Measurements from ENCODE around the gene PTPRJ. TPM values are rescaled to one million over a fixed set of nuclear protein-coding genes. Genes with fewer than 3 reads are reported as not detected.

The PTPRJ gene
- total RNA-seq, 1 experiment from 2014 or later = 11.0 TPM

DNA sequence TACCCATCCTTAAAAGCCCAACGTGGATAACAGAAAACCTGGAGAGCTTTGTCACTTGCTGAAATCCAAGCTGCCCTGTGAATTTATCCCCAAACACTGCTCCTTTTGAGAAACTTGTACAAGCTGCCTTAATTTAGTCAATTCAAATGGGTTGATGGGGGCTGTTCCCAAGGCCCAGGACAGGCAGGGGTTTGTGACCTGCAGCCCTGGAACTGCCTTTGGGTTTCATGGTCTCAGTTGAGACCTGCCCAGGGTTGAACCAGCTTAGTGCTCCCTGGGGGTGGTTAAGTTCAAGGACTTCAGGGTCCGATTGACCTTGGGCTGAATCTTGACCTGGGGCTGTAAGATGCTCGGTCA lies 124.2 kb downstream of the PTPRJ start:
- no peaks in the 10 kb centered on the region for H3K27me3 Mint-ChIP-seq (ENCODE audit: insufficient read depth, unreplicated experiment)
- no peak for DNase-seq
- BruUV-seq (replicated peaks) = no TSS peak
- peaks cover 26% of the 10 kb centered on the region for H3K4me1 ChIP-seq
- no peaks in the 10 kb centered on the region for H3K36me3 Mint-ChIP-seq (ENCODE audit: insufficient read depth, unreplicated experiment)
- intact Hi-C loops (cut with micrococcal nuclease; ENCODE audit: unreplicated experiment) = no loop called here
- no peak overlapping the region for H3K4me3 Mint-ChIP-seq (ENCODE audit: unreplicated experiment)
- H3K9me3 ChIP-seq = no peaks in the 10 kb centered on the region
- H3K36me3 ChIP-seq (ENCODE audit: control insufficient read depth, insufficient read depth, low read length) = no peaks in the 10 kb centered on the region
- H3K27ac Mint-ChIP-seq (ENCODE audit: unreplicated experiment) = no peak overlapping the region
- no peaks in the 10 kb centered on the region for H3K9me3 Mint-ChIP-seq (ENCODE audit: unreplicated experiment)
- H3K27me3 ChIP-seq (replicated peaks; ENCODE audit: control insufficient read depth, insufficient read depth, low read length) = no peaks in the 10 kb centered on the region
- POLR2A ChIA-PET = no interaction called here
- no peak overlapping the region for H3K4me3 ChIP-seq (ENCODE audit: low read depth, low read length)
- TF ChIP-seq, protein P1, sequence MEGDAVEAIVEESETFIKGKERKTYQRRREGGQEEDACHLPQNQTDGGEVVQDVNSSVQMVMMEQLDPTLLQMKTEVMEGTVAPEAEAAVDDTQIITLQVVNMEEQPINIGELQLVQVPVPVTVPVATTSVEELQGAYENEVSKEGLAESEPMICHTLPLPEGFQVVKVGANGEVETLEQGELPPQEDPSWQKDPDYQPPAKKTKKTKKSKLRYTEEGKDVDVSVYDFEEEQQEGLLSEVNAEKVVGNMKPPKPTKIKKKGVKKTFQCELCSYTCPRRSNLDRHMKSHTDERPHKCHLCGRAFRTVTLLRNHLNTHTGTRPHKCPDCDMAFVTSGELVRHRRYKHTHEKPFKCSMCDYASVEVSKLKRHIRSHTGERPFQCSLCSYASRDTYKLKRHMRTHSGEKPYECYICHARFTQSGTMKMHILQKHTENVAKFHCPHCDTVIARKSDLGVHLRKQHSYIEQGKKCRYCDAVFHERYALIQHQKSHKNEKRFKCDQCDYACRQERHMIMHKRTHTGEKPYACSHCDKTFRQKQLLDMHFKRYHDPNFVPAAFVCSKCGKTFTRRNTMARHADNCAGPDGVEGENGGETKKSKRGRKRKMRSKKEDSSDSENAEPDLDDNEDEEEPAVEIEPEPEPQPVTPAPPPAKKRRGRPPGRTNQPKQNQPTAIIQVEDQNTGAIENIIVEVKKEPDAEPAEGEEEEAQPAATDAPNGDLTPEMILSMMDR (IDR thresholded peaks at IDR 0.05; ENCODE audit: insufficient read depth in 1 of 2, low read depth in 1 of 2, low read length in 1 of 2, severe bottlenecking in 1 of 2, unreplicated experiment in 1 of 2) = no peak
- CTCF ChIA-PET = no interaction called here
- H3K4me1 Mint-ChIP-seq (ENCODE audit: low read depth, unreplicated experiment) = peaks cover 10% of the 10 kb centered on the region

- Histone ChIP-seq H3K4me3 (ENCODE audit: low read depth, low read length) (no peak overlapping the region), H3K4me1 (peaks cover 29% of the 10 kb centered on the region), H3K36me3 (ENCODE audit: control insufficient read depth, insufficient read depth, low read length) (no peaks in the 10 kb centered on the region), H3K9me3 (no peaks in the 10 kb centered on the region), H3K27me3 (replicated peaks; ENCODE audit: control insufficient read depth, insufficient read depth, low read length) (no peaks in the 10 kb centered on the region)
- H3K4me1 Mint-ChIP-seq (ENCODE audit: low read depth, unreplicated experiment) = peaks cover 16% of the 10 kb centered on the region
- H3K27me3 Mint-ChIP-seq (ENCODE audit: insufficient read depth, unreplicated experiment) = no peaks in the 10 kb centered on the region
- no peak overlapping the region for H3K4me3 Mint-ChIP-seq (ENCODE audit: unreplicated experiment)
- ChIA-PET POLR2A (no interaction called here), CTCF (no interaction called here)
- intact Hi-C loops (cut with micrococcal nuclease; ENCODE audit: unreplicated experiment) = loop anchor here (5.0 kb wide), 1 partner anchor 123 kb away; the partner anchor contains the start of gene PTPRJ
- DNase-seq = no peak
- no TSS peak for BruUV-seq (replicated peaks)
- TF ChIP-seq, protein P1 (IDR thresholded peaks at IDR 0.05; ENCODE audit: insufficient read depth in 1 of 2, low read depth in 1 of 2, low read length in 1 of 2, severe bottlenecking in 1 of 2, unreplicated experiment in 1 of 2) = no peak
- no peaks in the 10 kb centered on the region for H3K9me3 Mint-ChIP-seq (ENCODE audit: unreplicated experiment)
- no peaks in the 10 kb centered on the region for H3K36me3 Mint-ChIP-seq (ENCODE audit: insufficient read depth, unreplicated experiment)
- no peak overlapping the region for H3K27ac Mint-ChIP-seq (ENCODE audit: unreplicated experiment)
Measured at GRCh38 chr11:48105096-48105990, 125.0 kb downstream of the PTPRJ start.

- intact Hi-C loops (cut with micrococcal nuclease; ENCODE audit: unreplicated experiment) = loop anchor here (5.0 kb wide), 1 partner anchor 124 kb away; the partner anchor contains the start of gene PTPRJ
- Histone ChIP-seq H3K9me3 (no peaks in the 10 kb centered on the region), H3K27me3 (replicated peaks; ENCODE audit: control insufficient read depth, insufficient read depth, low read length) (no peaks in the 10 kb centered on the region), H3K36me3 (ENCODE audit: control insufficient read depth, insufficient read depth, low read length) (no peaks in the 10 kb centered on the region), H3K4me1 (peaks cover 26% of the 10 kb centered on the region), H3K4me3 (ENCODE audit: low read depth, low read length) (no peak overlapping the region)
- H3K4me1 Mint-ChIP-seq (ENCODE audit: low read depth, unreplicated experiment) = peaks cover 16% of the 10 kb centered on the region
- no peak for DNase-seq
- no peak overlapping the region for H3K27ac Mint-ChIP-seq (ENCODE audit: unreplicated experiment)
- no TSS peak for BruUV-seq (replicated peaks)
- POLR2A ChIA-PET = no interaction called here
- no peaks in the 10 kb centered on the region for H3K27me3 Mint-ChIP-seq (ENCODE audit: insufficient read depth, unreplicated experiment)
- no peak overlapping the region for H3K4me3 Mint-ChIP-seq (ENCODE audit: unreplicated experiment)
- TF ChIP-seq, protein P1 (IDR thresholded peaks at IDR 0.05; ENCODE audit: insufficient read depth in 1 of 2, low read depth in 1 of 2, low read length in 1 of 2, severe bottlenecking in 1 of 2, unreplicated experiment in 1 of 2) = no peak
- CTCF ChIA-PET = no interaction called here
- H3K9me3 Mint-ChIP-seq (ENCODE audit: unreplicated experiment) = no peaks in the 10 kb centered on the region
- H3K36me3 Mint-ChIP-seq (ENCODE audit: insufficient read depth, unreplicated experiment) = no peaks in the 10 kb centered on the region
Measured at GRCh38 chr11:48106166-48106565, 125.8 kb downstream of the PTPRJ start.

Data from Caco-2 (cell line).